HUDEP-2 (cell line): ENCODE data around the gene PCDH8.

Source experiments
- DNase-seq, 76 experiments: peaks; one replicate each; lab custom pipeline; 2025; ENCODE audit not compliant: unreplicated experiment in 76 of 76; lab: John Stamatoyannopoulos, UW

PCDH8 gene

GRCh38 chr13:52851137-52851962 lies 2.9 kb upstream of the PCDH8 start:
- peak in 3 of 76 experiments; percentile 3 to 11 (median 9) for DNase-seq

- DNase-seq: peak in 38 of 76 experiments; percentile 4 to 66 (median 30)
These were observed 2.1 kb upstream of the PCDH8 start for GRCh38 chr13:52850396-52851136.

DNA sequence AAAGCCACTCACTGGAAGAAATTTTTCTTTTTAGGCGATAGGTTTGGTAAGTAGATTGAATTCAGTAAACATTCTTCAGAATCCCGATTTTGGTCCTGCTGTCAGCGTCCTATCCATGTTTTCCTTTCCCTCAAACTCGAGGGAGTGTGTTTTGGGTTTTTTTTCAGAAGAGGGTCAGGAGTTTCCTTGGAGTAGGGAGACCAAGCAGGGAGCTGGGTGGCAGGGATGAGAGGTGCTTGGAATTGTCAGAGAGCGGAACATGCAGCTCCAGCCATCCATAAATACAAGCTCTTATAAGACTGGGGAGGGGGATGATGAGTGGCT lies 1.6 kb upstream of the PCDH8 start:
- DNase-seq: no peak

DNA sequence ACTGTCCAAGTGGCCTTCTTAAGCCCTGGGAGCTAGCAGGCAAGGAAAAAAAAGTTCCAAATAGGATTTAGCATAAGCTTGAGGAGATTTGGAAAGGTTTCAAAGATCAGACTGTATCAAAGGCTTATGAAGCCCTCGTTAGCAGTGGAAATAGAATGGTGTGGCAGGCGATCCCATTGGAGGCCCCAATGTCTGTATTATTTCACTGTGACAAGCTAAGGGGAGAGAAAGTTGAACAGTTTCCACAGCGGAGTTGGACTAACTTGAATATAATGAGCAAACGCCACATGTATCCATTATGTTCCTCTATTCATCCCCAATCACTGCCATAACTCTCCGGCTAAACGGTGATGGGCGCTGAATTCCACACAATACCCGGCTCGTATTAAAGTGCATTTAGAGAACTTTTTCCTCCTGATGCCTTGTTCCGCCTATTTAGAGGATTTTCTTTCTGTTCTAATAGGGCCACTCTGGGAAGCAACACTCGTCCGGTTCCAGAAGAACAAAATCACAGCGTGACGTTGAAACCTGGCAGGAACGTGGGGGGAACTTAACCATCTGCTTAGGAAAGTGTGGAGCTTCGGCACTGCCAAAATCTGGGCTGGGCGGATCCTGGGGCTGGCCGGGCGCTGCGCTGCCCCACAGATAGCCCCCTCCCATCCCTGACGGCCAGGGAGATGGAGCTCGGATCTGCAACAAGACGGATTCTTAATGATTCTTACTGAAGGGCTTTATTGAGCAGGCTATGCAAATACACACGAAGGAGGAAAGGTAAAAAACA lies 1.0 kb upstream of the PCDH8 start:
- DNase-seq: no peak

- no peak for DNase-seq
These were observed 583 bp downstream of the PCDH8 start for GRCh38 chr13:52847682-52848432.

- no peak for DNase-seq
These were observed 1.1 kb downstream of the PCDH8 start for GRCh38 chr13:52847322-52847681.

DNA sequence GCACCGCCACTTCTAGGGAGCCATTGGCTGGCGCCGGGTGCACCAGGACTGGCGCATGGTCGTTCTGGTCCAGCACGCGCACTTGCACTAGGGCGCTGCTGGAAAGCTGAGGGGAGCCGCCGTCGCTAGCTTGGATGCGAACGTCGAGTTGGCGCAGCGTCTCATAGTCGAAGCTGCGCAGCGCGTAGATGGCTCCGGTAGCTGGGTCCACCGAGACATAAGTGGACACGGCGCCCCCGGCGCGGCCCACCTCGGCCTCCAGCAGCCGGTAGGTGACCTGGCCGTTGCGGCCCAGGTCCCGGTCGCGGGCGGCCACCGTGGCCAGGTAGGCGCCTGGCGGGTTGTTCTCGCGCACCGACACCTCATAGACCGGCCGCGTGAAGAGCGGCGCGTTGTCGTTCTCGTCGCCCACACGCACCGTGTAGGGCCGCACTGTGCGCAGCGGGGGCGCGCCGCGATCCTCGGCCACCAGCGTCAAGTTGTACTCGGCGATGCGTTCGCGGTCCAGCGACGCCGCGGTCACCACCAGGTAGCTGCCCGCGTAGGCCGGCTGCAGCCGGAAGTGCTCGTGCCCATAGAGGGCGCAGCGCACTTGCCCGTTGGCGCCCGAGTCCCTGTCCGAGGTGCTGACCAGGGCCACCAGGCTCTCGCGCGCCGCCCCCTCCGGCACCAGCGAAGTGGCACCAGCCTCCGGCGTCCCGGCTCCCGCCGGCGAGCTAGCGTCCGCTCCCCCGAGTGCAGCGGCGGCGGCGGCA lies 1.7 kb downstream of the PCDH8 start:
- DNase-seq: peak in 17 of 76 experiments; percentile 1 to 47 (median 15)

- peak in 21 of 76 experiments; percentile 2 to 41 (median 11) for DNase-seq
These were observed 2.5 kb downstream of the PCDH8 start for GRCh38 chr13:52845766-52846566.

DNA sequence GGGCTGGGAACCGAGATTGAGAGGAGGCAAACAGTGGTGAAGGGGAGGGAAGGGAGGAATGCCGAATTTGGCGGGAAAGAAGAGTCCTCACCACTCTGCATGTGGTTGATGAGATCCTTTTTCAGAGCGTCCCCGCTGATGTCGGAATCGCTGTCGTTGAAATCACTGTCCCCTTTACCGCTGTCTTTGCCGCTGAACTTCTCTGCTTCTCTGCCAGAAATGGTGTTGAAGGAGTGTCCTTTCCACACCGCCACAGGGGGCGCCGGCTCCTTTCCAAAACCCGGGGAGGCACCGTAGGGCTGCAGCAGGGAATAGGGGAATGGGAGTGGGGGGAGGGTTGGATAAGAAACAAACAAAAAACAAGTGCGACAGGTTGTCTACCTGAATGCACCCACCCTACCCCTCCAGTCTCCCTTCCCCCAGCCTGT lies 3.1 kb downstream of the PCDH8 start:
- DNase-seq: peak in 1 of 76 experiments; percentile 17

DNA sequence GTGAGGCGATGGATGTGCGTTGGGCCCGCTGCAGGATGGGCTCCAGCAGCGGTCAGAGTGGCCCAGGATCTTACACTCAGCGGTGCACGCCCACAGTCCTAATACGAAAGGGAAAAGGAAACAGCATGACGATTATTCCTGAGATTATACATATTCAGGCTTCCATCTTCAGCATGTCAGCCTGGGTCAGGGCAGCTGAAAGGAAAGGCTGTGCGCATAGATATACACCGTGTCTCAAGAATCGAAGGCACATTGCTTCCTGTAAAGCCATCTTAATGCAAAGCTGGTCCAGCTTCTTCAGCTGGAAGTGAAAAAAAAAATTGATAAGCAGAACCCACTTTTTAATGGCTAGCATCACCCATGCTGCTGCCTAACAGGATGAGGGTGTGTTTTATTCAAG lies 3.6 kb downstream of the PCDH8 start:
- no peak for DNase-seq

GRCh38 chr13:52842441-52842840 lies 6.0 kb downstream of the PCDH8 start:
- DNase-seq: no peak

- DNase-seq: no peak
These were observed 8.4 kb downstream of the PCDH8 start for GRCh38 chr13:52840066-52840465.

DNA sequence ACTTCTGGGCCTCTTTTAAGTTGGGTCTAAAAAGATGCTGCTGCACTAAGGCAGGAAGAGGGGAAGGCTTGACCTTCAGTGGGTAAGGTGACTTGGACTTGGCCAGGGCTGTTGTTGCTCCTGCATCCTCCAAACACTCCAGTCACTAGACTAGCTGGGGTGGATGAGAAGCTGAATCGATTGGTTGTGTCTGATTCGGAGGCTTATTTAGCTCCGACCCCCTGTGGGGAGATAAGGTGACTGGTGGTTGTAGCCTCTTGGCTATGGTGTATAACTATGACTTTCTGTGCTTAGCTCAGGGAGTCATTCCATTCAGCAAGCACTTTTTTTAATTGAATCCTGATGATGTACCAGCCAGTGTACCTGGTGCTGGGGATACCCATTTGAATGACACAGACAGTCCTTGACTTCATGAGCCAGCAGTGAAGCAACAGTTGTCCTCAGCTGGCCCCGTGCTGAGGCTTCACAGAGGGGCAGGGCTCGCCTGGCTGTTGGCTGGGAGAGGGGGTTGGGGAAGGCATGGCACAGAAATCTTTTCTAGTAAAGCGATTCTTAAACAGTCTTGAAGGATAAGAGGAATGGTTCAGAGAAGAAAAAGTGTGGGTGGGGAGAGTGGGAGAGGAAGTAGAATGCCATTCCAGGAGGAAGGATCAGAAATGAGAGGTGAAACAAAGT lies 9.9 kb downstream of the PCDH8 start:
- no peak for DNase-seq

GRCh38 chr13:52837850-52838249 lies 10.6 kb downstream of the PCDH8 start:
- DNase-seq: no peak

DNA sequence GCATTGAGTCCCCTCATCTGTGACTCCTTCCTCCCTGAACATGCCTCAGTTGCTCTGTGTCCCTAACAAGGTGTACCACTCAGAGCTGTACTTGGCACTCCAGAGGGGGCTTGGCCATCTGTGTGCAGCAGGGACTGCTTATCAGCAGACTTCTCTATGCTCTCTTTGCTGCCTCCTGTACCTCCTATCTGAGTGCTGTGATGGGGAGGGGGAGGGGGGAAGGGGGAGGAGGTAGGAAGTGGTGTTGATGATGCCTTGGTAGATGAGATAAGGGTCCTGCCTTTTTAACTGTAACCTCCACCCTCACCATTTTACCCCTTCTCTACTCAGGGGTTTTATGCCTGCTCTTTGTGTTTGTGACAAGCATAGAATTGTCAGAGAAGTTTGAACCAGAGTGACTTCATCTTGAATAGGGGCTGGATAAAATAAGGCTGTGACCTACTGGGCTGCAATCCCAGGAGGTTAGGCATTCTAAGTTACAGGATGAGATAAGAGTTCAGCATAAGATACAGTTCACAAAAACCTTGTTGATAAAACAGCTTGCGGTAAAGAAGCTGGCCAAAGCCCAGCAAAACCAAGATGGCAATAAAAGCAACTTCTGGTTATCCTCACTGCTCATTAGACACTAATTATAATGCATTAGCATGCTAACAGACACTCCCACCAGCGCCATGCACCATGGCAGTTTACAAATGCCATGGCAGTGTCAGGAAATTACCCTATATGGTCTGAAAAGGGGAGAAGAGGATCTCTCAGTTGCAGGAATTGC lies 13.2 kb downstream of the PCDH8 start:
- peak in 15 of 76 experiments; percentile 1 to 48 (median 25) for DNase-seq

DNA sequence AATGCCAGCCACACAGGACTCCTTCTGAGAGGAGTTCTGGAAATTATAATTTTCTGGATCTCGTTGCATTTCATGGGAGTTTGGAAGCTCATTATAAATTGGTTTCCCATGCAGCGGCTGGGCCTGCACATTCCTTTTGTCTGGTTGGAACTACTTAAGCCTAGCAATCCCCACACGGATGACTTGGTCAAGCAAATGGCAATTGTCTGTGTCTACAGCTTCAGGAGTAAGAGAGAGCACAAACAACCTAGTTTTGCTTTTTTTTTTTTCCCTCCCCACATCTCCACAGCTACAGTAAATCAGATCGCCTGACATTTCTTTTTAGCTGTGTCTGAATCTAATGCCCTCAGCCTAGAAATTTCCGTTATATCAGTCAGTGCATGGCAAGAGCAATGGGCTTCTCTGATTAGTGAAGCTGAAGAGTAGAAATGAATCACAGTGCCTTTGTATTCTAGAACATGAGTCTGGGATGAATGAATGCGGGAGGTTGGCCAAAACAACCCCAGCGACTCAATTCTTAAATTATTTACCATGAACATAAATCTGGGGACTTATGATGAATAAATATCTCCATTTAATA lies 15.1 kb downstream of the PCDH8 start:
- no peak for DNase-seq

DNA sequence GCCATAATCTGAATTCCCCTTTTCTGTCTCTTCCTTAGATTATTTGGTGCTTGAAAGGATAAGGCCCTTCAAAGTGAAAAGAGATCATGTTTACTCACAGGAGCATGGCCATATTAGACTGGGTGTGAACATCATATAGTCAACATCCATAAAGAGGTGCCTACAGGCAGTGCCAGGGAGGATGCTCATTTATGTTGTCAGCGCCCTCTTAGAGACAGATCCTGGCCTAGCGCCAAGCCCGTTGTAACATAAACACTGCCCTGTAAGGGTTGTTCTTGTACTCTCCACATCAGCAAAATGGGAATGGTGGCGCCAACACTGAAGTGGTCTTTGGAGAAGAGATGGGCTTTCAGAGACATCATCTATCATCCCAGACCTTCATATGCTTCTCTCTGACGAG lies 16.1 kb downstream of the PCDH8 start:
- DNase-seq: no peak
